Measurements from ENCODE around the gene EDIL3.
"Not testable (repeated sequence)": the region's sequence is repeated elsewhere in the genome, so short reads cannot be mapped to it uniquely, and the experiment has no call there.

The EDIL3 gene

DNA sequence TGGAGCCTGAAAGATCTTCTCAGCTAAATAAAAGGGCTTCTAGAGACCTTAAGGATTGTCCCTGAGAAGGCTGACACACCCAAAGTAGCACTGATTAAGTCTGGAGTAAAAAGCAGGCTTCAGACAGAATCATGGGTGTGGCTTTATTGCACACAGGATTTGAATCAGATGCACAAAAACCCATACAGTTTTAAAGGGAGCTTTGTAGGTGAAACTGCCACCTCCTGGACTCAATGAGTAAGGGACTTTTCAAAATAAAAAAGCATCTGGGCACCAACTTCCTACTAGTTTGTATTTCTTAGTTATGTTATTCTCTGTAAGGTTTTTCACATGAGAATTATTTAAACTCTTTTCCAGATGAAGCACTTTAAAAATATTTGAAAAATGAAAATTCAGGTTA is 129.4 kb downstream of the EDIL3 start:
- DNase-seq, result no peak

DNA sequence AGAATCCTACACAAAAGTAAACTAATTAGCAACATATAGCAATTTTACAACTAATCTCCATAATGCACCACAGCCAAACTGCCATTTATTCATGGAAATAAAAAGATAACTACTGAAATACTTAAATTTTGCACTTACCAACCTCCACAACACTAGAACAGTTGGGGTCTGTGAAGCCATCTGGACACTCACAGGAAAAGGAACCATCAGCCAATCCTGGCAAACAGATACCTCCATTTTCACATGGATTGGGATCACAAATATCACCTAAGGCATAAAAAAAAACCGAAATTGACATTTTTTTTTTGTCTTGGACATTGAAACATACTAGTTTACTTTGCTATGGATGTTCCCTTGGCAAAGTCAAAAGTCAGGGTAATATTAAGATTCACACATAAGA is 130.7 kb downstream of the EDIL3 start:
- no peak for DNase-seq

DNA sequence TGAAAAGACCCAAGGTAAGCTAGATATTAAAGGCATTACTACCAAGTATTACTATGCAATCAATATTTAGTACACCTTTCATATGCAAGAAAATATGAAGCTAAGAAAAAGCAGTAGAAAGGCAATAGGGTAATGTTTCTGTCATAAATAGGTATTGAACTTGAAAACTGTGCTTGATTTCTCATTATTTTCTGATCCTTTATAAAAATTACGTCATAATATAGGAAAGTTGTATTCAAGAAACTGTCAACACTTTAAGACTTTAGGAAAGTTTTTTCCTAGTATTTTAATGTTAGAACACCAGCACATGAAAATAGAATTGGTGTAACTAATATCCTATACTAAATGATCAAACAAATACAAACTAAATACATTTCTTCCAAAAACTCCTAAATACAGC is 133.2 kb downstream of the EDIL3 start:
- no peak for DNase-seq

DNA sequence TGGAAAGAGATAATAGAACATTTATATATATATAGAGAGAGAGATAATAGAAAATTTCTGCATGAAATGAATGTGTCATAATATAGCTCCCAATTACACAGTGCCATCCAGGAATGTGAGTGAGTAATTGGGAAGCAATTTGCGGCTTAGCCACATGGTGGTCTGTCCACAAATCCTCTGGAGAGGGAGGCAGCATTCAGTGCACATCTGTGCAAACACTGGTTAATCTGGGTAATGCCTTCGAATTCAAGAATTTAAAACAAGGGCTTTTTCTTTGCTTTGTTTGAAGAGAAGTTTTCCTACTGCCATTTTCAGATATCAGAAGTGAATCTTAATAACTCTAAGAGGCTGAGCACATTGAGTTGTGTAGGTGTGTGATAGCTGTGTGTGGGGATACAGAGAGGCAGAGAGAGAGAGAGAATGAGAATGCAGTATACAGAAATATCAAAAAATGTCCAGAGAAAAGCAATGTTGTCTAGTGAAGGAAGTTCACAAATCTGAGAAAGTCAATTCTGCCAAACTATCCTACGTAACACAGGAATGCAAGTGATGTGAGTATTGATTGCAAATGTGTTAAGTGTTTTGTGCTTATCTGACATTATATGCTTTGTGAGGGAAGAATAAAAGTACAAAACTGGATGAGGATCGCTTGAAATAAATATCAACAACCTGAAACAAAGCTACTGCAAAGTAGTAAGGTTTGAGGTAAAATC is 134.6 kb downstream of the EDIL3 start:
- no peak for DNase-seq

DNA sequence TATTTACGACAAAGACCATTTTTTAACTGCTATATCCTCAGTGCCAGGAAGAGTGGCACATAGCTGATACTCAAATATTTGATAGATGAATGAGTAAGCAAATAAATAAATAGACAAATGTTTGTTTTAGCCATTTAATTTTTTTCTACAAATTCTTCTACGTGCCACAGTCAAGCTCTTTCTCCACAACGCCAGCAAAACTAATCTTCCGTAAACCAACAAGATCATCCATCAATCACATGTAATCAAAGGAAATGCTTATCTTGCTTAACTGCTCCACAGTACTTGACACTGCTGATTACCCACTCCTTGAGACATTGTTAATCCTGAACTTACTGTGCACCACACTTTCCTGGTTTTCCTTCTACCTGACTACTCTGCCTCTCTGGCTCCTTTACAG is 136.7 kb downstream of the EDIL3 start:
- no peak for DNase-seq

DNA sequence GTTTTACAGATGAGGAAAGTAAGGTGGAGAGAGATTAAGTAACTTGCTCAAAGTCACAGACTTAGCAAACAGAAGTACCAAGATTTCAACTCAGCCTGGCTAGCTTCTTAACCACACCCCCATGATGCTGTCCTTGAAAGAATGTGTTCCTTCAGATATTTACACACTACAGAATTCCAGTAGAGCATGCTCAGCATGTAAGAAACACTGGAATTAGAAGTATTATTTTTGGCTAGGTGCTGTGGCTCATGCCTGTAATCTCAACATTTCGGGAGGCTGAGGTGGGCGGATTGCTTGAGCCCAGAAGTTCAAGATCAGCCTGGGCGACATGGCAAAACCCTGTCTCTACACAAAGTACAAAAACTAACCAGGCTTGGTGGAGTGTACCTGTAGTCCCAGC is 142.4 kb downstream of the EDIL3 start:
- DNase-seq, result no peak

DNA sequence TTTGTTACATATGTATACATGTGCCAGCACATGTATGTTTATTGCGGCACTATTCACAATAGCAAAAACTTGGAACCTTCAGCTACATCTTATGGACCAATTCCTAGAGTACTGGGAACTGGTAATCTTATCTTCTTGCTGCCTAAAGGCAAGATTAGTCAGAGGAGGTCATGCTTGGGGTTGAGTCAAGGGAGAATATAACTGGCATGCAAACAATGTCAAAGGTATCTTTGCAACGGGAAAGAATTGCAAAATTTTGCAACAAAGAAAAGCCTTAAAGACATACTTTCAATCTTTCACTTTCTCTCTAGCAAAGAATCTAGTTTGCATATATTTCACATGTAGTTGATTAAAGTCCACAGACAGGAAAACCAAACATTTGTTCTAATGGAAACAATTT is 145.2 kb downstream of the EDIL3 start:
- DNase-seq, result no peak

DNA sequence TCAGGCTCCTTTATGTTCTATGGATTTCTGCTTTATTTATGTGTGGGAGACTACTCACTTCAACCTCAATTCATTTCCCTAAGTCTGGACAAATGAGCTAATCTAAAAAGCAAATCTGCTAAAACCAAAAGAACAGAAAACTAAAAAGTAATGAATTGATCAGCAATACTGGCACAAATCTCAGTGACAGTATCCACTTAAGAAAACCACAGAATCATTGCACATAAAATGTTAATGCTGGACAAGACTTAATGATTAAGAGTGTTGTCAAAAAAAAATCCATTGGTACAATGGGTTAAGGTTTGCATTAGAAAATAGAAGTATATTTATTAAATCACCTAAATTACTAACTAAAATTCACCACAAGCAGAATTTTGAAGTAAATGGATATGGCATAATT is 147.6 kb downstream of the EDIL3 start:
- DNase-seq, result no peak

DNA sequence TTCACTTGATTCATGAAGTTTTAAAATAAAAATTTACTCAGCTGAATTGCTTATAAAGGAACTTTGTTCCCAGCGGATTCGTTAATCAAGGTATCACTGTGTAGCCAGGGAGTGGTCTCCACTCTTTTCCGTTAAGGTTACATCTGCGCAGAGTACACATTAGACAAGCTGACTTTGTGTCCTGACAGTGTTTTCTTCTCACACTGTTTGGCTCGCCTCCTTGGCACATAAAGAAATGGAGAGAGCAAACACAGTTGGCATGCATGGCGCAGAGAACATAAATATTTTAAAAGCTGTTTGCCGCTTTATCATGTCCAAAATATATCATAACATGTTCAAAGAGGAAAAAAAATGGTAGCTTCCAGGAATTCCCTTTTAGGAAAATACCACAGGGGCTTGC is 153.2 kb downstream of the EDIL3 start:
- no peak for DNase-seq

DNA sequence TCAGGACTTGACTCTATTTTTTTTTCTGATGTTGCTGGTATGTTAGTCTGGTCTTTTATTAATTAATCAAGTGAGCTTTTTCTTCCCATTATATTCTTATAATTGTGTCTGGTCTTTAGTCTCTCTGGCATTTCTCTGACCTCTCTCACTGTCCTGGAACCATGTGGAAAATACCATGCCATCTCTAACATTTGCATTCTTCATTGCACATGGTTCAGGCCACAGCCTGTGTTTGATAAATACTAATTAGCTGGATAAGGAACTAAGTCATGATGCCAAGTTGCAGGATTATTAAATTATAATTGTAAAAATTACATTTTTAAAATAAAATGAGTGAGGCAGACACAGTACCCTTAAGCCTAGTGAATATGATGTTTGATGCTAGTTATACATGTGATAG is 155.6 kb downstream of the EDIL3 start:
- DNase-seq, result no peak

DNA sequence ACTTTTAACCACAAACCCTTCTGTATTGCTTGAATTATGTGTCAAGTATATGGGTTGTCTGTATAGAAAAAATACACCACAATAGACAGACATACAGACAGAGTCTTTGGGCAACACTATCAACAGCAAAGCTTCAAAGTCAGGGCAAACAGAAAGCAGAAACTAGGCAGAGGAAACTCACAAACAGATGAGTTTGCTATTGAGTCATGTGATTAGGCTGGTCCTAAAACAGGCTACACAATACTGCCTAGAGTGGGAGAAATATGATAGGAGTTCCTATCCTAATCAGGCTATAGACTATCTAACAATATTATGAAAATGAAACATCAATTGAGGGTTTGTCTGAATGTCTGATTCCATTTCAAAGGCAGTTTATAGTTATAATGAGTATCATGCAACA is 156.4 kb downstream of the EDIL3 start:
- DNase-seq, result no peak

DNA sequence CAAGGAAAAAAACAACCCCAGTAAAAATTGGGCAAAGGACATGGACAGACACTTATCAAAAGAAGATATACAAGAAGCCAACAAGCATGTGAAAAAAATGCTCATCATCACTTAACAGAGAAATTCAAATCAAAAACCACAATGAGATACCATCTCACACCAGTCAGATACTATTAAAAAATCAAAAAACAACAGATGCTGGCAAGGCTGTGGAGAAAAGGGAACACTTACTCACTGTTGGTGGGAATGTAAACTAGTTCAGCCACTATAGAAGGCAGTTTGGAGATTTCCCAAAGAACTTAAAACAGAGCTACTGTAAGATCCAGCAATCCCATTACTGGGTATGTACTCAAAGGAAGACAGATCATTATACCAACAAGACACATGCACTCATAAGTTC is 157.4 kb downstream of the EDIL3 start:
- DNase-seq, result no peak

DNA sequence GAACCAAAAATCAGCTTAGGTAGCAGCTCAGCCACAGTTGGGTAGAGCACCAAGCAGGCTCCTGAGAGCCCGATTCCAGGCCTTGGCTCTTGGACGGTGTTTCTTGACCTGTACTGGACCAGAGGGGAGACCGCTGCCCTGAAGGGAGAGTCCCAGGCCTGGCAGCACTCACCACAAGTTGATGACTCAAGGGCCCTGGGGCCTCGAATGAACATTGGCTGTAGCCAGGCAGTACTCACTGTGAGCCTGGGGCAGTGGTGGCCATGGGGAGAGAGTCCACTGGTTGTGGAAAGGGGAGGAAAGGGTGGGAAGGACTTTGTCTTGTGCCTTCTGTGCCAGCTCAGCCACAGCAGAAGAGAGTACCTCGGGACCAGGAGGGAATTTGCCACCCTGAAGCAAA is 166.1 kb downstream of the EDIL3 start:
- no peak for DNase-seq

DNA sequence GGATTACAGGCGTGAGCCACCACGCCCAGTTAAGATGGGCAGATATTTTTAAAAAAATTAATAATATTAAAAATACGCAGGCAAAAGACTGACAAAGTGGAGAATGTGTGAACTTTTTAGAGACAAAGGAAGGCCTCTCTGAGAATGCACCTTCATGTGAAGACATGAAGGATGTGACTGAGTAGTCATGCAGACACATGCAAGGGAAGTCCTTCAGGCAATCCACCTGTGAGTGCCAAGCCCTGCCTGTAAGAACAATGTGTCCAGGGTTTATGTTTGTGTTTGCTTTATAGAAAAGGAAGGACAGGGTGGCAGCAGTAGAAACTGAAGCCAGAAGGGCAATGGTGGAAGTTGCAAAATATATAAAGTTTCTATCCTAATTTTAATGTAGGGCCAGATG is 169.2 kb downstream of the EDIL3 start:
- DNase-seq, result no peak

DNA sequence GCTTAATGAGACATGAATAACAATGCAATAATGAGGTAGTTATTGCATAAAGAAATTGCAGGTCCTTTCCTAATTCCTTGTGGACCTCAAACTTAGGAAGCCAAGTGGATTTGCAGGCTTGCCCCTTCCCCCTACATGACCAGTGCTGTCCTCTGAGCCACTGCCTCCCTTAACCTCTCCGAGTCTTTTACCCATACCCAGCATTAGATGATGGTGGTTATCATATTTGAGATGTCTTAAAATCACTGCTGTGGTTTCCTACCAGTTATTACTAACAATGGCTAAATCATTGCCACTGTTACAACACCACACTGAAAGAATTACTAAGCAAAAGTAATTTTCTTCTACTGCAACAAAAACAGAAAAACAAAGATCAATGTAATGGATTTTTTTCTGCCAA is 170.8 kb downstream of the EDIL3 start:
- DNase-seq, result no peak

DNA sequence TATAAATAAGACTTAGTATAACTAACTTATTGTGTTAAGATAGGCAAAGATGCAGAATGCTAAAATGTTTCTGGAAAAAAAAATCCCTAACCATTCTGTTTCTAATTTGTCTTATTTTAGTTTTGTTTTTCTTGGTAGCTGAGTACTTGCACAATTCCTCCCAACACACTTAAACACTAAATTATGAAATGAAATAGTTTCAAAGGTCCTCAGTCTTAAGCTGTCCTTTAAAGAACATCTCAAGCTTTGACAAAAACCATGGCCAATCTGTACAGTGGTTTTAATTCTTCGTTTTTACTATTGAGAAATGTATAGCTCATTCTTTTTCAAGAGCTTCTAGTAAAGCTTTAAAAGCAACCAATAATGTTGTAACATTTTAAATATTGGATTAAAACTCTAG is 171.5 kb downstream of the EDIL3 start:
- DNase-seq, result no peak

DNA sequence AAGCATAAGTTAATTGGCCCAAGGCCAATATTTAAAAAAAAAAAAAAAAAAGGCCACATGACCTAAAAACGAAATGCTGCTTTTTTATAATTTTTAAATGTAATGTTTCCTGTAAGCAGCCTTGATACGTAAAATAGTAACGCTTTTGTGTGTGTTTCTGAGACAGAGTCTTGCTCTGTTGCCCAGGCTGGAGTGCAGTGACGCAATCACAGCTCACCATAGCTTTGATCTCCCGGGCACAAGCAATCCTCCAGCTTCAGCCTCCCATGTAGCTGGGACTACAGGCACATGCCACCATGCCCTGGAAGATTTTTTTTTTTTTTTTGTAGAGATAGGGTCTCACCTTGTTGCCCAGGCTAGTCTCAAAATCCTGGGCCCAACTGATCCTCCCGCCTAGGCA is 179.9 kb downstream of the EDIL3 start:
- DNase-seq, result no peak

DNA sequence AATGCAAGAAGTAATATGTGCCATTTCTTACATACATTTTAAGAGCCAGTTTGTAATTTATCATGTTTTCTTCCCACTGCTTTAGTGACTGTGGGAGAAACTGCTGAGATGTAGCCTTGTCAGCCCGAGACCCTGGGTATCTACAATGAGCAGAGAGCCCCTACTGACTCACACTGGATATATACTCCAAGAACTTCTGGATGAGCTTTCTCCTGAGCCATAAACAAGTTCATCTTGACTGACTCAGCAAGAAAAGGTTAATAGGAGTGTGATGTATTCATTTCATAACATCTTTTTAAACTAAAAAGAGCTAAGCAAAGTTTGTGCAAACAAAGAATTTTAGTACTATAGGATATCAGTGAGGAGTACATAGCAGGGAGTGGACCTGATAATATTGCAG is 182.5 kb downstream of the EDIL3 start:
- no peak for DNase-seq

DNA sequence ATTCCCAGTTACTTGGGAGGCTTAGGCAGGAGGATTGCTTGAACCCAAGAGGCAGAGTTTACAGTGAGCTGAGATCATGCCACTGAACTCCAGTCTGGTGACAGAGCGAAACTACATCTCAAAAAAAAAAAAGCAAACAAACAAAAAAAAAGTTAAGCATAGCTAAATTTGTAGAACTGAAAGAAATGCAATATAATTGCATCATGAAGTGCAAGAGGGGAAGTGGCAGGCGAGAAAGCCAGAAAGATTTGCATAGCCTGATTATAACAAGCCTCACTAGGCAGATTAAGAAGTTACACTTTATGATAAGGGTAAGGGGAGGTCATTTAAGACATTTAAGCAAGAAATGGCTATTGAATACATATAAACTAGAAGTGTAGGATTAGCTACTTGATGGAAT is 187.1 kb downstream of the EDIL3 start:
- DNase-seq, result no peak

DNA sequence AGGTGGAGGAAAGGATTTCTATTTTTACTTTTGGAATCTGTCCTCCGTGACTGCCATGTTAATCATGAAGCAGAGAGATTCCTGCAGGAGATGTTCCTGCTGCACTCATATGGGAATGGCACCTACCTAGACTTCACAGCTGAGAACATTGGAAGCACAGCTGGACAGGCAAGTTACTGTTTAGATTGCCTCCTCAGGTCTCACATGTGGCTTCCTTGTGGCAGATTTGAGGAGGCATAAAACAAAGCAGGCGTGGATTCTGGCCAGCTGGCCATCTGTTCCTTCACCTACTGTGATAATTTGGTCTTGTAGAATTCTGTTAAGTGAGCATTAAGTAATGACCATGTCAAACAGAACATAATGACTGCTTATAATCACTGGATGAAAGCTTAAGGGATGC is 193.4 kb downstream of the EDIL3 start:
- DNase-seq, result no peak

DNA sequence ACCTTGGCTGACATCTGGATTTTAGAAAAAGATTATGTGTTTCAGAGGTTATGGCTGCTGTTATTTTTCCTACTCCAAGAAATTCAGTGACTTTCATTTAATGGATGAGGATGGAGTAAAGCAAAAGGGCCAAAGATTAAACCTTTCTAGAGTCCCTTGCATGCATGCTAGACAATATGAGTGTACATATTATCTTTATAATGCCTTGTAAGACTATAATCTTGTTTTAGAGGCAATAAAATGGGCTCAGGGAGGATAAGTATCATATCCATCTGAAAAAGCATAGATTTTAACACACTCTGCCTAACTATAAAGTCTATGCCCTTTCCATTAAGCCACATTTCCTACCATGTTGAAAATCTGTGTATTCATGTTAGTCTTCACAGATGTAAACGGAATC is 199.8 kb downstream of the EDIL3 start:
- no peak for DNase-seq

DNA sequence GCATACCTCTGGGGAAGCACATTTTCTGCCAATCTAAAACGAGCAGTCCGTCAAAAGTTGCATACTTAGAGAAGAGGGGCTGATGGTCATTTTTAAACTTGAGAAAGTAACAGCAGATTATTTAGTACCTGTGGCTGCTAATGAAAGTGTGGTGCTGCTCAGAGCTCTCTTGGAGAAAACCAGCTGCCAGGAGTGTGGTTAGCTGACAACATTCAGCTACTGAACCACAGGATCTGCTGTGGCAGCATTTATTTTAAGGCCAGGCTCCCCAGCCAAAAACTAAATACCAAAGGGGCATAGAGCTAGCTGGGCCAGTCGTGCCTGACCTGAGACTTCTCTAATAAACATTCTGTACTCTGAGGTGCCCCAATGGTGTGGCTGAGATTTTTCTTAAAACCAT is 203.6 kb downstream of the EDIL3 start:
- DNase-seq, result no peak

DNA sequence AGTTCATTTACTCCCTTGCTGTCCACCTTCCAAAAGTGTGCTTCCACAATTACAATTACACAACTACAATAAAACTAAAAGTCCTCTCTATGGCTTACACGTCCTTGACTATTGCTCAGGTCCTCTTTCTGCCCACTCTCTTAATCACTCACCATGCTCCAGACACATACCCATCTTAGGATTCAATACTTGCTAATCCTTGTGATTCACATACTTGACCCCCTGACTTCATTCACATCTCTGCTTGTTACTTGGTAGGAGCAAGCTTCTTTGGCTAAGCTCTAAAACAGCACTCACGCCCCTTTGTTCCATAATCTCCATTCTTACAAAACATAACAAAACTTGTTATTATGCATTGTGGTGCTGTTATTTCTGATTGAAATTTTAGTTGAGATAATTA is 215.8 kb downstream of the EDIL3 start:
- DNase-seq, result no peak

DNA sequence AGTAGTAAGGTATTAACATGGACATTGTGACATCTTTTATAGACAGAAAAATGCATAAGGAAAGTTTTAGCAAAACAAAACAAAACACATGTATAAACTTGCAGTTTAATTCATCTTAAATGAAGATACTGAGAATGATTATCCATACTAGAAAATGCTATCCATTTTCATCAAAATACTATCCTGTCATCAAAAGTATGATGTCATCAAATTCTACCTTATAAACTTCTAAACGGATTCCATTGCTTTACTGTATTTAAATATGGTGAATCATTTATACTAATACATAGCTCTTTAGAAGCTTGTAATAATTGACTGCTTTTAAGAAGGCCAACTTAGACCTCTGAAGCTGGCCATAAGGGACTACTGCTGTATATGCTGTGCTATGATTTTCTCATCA is 221.0 kb downstream of the EDIL3 start:
- no peak for DNase-seq

DNA sequence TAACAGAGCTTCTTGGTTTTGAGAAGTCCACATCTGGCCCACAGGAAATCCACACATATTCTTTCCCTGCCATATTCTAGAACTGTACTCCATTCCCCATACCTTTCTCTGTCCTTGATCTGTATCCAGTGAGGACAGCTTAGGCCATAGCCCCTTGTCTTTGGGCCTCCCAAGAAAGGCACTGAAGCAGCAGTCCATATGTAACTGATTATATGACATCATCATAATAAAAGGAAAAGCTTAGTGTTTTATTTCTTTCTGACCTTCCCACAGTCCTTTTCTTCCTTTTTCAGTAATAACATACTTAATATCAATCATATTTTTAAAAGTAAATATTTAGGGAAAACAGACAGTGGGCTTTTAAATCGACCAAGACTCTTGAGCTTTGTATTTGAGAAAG is 222.0 kb downstream of the EDIL3 start:
- no peak for DNase-seq

DNA sequence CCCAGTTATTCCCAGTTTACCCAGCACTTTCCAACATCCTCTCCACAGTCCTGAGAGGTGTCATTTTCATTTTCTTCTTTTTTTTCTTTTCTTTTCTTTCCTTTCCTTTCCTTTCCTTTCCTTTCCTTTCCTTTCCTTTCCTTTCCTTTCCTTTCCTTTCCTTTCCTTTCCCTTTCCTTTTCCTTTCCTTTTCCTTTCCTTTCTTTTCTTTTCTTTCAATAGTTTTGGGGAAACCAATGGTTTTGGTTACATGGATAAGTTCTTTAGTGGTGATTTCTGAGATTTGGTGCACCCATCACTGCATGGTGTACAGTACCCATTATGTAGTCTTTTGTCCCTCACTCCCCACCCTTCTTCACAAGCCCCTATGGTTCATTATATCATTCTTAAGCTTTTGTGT is 224.0 kb downstream of the EDIL3 start:
- not testable (repeated sequence) for DNase-seq

Measured in CD4-positive, alpha-beta T cell treated with Interleukin-17A for 1 hour (primary cell).